DND-41 (cell line): Measurements from ENCODE around the gene ZNF669.
"Not testable (repeated sequence)": the region's sequence is repeated elsewhere in the genome, so short reads cannot be mapped to it uniquely, and the experiment has no call there.

Source experiments
- ATAC-seq: fragments of 200-7000 bp; cut with Tn5 transposase; 3 replicates; pipeline ENCODE4 v1.9.1; 2021; ENCODE audit warnings: low read depth; ENCODE audit not compliant: insufficient read depth
- DNase-seq: peaks from one replicate; pipeline ENCODE4 v3.0.0-alpha.2; 2020
- H2AFZ ChIP-seq: 2 replicates; pipeline ENCODE4 v1.6.0; 2012; ENCODE audit warnings: low read depth, low read length
- H3K27ac ChIP-seq: 2 replicates; pipeline ENCODE4 v1.5.1; 2012; ENCODE audit warnings: low read length, inconsistent platforms
- H3K27me3 ChIP-seq: fragments of 200-600 bp; sonication (generic); 2 replicates; pipeline ENCODE4 v1.6.0; 2012; ENCODE audit warnings: low read length, mild to moderate bottlenecking, inconsistent platforms; ENCODE audit not compliant: insufficient read depth, poor library complexity
- H3K36me3 ChIP-seq: 2 replicates; pipeline ENCODE4 v1.5.1; 2012; ENCODE audit warnings: low read length, inconsistent platforms; ENCODE audit not compliant: insufficient read depth
- H3K4me1 ChIP-seq: 2 replicates; pipeline ENCODE4 v1.5.1; 2012; ENCODE audit warnings: mild to moderate bottlenecking, low read length; ENCODE audit not compliant: insufficient read depth
- H3K4me2 ChIP-seq: 2 replicates; pipeline ENCODE4 v1.6.0; 2012; ENCODE audit warnings: mild to moderate bottlenecking, moderate library complexity, low read length, inconsistent platforms; ENCODE audit not compliant: insufficient read depth
- H3K4me3 ChIP-seq, 2 experiments: fragments of 200-600 bp in 1 of 2; shearing (Covaris generic) in 1 of 2; 2 replicates each; pipeline ENCODE4 v1.5.1; 2012 to 2016; ENCODE audit warnings: inconsistent platforms in 2 of 2, low read length in 2 of 2, mild to moderate bottlenecking in 2 of 2, low read depth in 1 of 2, moderate library complexity in 1 of 2
- H3K79me2 ChIP-seq: 2 replicates; pipeline ENCODE4 v1.6.0; 2012; ENCODE audit warnings: low read length, inconsistent platforms; ENCODE audit not compliant: insufficient read depth
- H3K9ac ChIP-seq: 2 replicates; pipeline ENCODE4 v1.6.0; 2012; ENCODE audit warnings: low read depth, mild to moderate bottlenecking, inconsistent platforms, low read length, moderate library complexity
- H3K9me3 ChIP-seq: 2 replicates; pipeline ENCODE4 v1.5.1; 2012; ENCODE audit warnings: low read length, moderate library complexity, mild to moderate bottlenecking, inconsistent platforms; ENCODE audit not compliant: insufficient read depth, severe bottlenecking
- H4K20me1 ChIP-seq: 2 replicates; pipeline ENCODE4 v1.6.0; 2012; ENCODE audit warnings: low read length; ENCODE audit not compliant: insufficient read depth
- EZH2 ChIP-seq: IDR thresholded peaks from 3 replicates; pipeline ENCODE4 v1.6.1; 2012; ENCODE audit warnings: borderline replicate concordance, low read depth, mild to moderate bottlenecking, moderate library complexity, low read length, inconsistent platforms; ENCODE audit not compliant: severe bottlenecking
- TF ChIP-seq, protein P1 (sequence below): IDR thresholded peaks from 2 replicates; pipeline ENCODE4 v1.5.1; 2012; ENCODE audit warnings: borderline replicate concordance, low read length, moderate library complexity, mild to moderate bottlenecking; ENCODE audit not compliant: poor library complexity, severe bottlenecking; ENCODE audit errors: extremely low read depth

Gene ZNF669

DNA sequence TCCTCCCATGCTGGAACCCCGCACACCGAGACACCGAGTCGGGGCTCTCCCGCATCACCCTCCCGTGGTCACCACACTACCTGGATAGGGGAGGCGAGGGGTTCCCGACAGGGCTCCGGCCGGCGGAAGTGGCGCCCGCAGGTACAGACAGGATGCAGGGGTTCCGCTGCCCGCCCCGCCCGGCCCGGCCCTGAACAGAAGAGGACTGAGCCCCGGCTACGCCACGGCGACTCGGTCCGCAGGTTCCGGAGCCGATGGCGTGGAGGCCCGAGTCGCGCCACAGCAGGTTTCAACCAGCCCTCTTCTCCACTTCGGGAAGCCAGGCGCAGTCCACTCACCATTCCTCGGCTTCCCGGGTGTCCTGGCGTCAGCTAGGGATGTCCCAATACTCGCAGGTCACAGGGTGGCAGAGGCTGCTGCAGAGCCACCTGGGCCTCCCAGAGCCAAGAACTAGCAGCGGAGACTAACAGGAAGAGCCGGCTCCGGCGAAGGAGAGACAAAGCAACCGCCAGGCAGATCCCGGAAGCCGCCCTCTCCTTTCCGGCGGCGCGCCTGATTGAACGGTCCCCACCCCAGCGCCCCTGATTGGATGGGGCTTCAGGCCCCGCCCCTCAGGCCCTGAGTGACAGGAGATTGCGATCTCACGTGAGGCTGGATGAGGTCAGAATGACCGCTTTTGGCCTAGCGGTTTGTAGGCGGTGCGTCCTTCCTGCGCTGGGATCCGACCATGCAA lies at the start of gene ZNF669:
Gene ZNF669 (minus strand): TSS at position 498 of the 733 bp plus-strand sequence. CDS start 157 bp downstream, at position 341.
- Histone ChIP-seq H3K79me2 (peaks cover 42% of the 10 kb centered on the region), H3K36me3 (peaks cover 31% of the 10 kb centered on the region), H3K4me2 (peak within 1 kb of the TSS; percentile 68), H3K4me3 (peak within 1 kb of the TSS; percentile 70 to 86), H2AFZ (peak within 1 kb of the TSS; percentile 94), H4K20me1 (peaks cover 12% of the 10 kb centered on the region; the same call in 1 of the 2 replicates), H3K9me3 (peaks cover 2% of the 10 kb centered on the region), H3K27ac (peak within 1 kb of the TSS; percentile 95), H3K27me3 (no peaks in the 10 kb centered on the region), H3K4me1 (peaks cover 26% of the 10 kb centered on the region), H3K9ac (peak within 1 kb of the TSS; percentile 95)
- ATAC-seq: peak; percentile 98
- TF ChIP-seq EZH2: no peak
- peak; percentile 97 for DNase-seq

DNA sequence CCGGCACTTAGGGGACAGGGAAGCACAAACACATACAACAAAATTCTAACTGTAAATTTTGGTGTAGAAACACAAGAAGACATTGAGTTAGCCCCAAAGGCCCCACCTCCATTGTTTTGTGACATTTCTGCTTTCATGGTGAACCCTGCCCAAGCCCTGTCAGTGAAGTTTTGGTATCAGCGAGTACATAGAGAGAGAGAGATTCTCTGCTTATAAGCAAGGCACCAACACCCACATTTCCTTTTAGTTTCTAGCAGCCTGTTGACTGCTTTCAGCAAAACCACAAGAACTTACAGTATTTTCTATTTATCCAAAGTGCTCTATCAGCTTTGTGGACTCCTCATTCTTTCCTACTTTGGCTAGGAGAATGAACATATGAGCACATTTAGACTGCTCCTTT lies 43.6 kb upstream of the ZNF669 start:
- Histone ChIP-seq H3K27me3 (no peaks in the 10 kb centered on the region), H3K27ac (no peak overlapping the region), H3K4me2 (no peak overlapping the region), H3K9ac (no peak overlapping the region), H3K9me3 (peaks cover 51% of the 10 kb centered on the region), H3K36me3 (peaks cover 75% of the 10 kb centered on the region), H3K4me3 (no peak overlapping the region), H2AFZ (no peak overlapping the region), H3K4me1 (no peaks in the 10 kb centered on the region; the same call in 1 of the 2 replicates), H3K79me2 (peaks cover 83% of the 10 kb centered on the region), H4K20me1 (peaks cover 4% of the 10 kb centered on the region; the same call in 1 of the 2 replicates)
- DNase-seq (no peak), ATAC-seq (no peak; the same call in 2 of the 3 replicates)
- TF ChIP-seq, protein P1, sequence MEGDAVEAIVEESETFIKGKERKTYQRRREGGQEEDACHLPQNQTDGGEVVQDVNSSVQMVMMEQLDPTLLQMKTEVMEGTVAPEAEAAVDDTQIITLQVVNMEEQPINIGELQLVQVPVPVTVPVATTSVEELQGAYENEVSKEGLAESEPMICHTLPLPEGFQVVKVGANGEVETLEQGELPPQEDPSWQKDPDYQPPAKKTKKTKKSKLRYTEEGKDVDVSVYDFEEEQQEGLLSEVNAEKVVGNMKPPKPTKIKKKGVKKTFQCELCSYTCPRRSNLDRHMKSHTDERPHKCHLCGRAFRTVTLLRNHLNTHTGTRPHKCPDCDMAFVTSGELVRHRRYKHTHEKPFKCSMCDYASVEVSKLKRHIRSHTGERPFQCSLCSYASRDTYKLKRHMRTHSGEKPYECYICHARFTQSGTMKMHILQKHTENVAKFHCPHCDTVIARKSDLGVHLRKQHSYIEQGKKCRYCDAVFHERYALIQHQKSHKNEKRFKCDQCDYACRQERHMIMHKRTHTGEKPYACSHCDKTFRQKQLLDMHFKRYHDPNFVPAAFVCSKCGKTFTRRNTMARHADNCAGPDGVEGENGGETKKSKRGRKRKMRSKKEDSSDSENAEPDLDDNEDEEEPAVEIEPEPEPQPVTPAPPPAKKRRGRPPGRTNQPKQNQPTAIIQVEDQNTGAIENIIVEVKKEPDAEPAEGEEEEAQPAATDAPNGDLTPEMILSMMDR: no peak

GRCh38 chr1:247147120-247147519 lies 43.0 kb upstream of the ZNF669 start:
- not testable (repeated sequence) for H3K4me2 ChIP-seq, H4K20me1 ChIP-seq, H3K27me3 ChIP-seq, H3K27ac ChIP-seq, H3K9ac ChIP-seq, H3K4me1 ChIP-seq, H3K4me3 ChIP-seq, DNase-seq, ATAC-seq, H2AFZ ChIP-seq
- H3K36me3 ChIP-seq: peaks cover 71% of the 10 kb centered on the region
- H3K79me2 ChIP-seq: peaks cover 83% of the 10 kb centered on the region
- H3K9me3 ChIP-seq: peaks cover 56% of the 10 kb centered on the region

- no peaks in the 10 kb centered on the region for H3K27me3 ChIP-seq
- TF ChIP-seq, protein P1: peak; percentile 50
- TF ChIP-seq EZH2: no peak
- peaks cover 60% of the 10 kb centered on the region for H3K9me3 ChIP-seq
- DNase-seq (no peak), ATAC-seq (no peak)
- no peak overlapping the region for H2AFZ ChIP-seq
- H3K36me3 ChIP-seq: peaks cover 75% of the 10 kb centered on the region
- no peaks in the 10 kb centered on the region; the same call in 1 of the 2 replicates for H3K4me1 ChIP-seq
- peaks cover 4% of the 10 kb centered on the region; the same call in 1 of the 2 replicates for H4K20me1 ChIP-seq
- no peak overlapping the region for H3K4me2 ChIP-seq
- H3K4me3 ChIP-seq: no peak overlapping the region
- no peak overlapping the region for H3K9ac ChIP-seq
- no peak overlapping the region for H3K27ac ChIP-seq
- peaks cover 83% of the 10 kb centered on the region for H3K79me2 ChIP-seq
Observed at GRCh38 chr1:247146671-247147070, 42.5 kb upstream of the ZNF669 start.
